DOHH2 (cell line): Measurements from ENCODE around the gene MAPK8.

ENCODE experiments used
- H3F3A ChIP-seq: fragments of 200-600 bp; sonication (generic), shearing (Covaris generic); 2 replicates; pipeline ENCODE4 v1.6.0; 2016; ENCODE audit warnings: antibody characterized with exemption, mild to moderate bottlenecking; ENCODE audit not compliant: control insufficient read depth, insufficient read depth
- H3K27ac ChIP-seq: fragments of 200-600 bp; sonication (generic); 2 replicates; pipeline ENCODE4 v1.5.1; 2014; ENCODE audit warnings: low read depth, mild to moderate bottlenecking, low read length, moderate library complexity
- H3K27me3 ChIP-seq: fragments of 200-600 bp; sonication (generic); 2 replicates; pipeline ENCODE4 v1.6.1; 2014; ENCODE audit warnings: mild to moderate bottlenecking, low read length, mixed read lengths; ENCODE audit not compliant: control insufficient read depth
- H3K36me3 ChIP-seq: fragments of 200-600 bp; sonication (generic); 2 replicates; pipeline ENCODE4 v1.6.1; 2014; ENCODE audit warnings: mild to moderate bottlenecking, low read length, moderate library complexity, mixed read lengths; ENCODE audit not compliant: control insufficient read depth
- H3K4me1 ChIP-seq: fragments of 200-600 bp; sonication (generic); 2 replicates; pipeline ENCODE4 v1.6.1; 2014; ENCODE audit warnings: mild to moderate bottlenecking, low read length, mixed read lengths; ENCODE audit not compliant: control insufficient read depth
- H3K4me2 ChIP-seq: fragments of 200-600 bp; sonication (generic); 2 replicates; pipeline ENCODE4 v1.6.0; 2014; ENCODE audit warnings: mild to moderate bottlenecking, low read length, moderate library complexity
- H3K4me3 ChIP-seq: fragments of 200-600 bp; sonication (generic); 2 replicates; pipeline ENCODE4 v1.5.1; 2014; ENCODE audit warnings: mild to moderate bottlenecking, low read length, mixed read lengths
- H3K79me2 ChIP-seq: fragments of 200-600 bp; sonication (generic); 2 replicates; pipeline ENCODE4 v1.6.1; 2014; ENCODE audit warnings: mild to moderate bottlenecking, low read length, mixed read lengths; ENCODE audit not compliant: control insufficient read depth
- H3K9me2 ChIP-seq: fragments of 200-600 bp; sonication (generic); replicated peaks from 2 replicates; pipeline ENCODE4 v1.6.1; 2014; ENCODE audit warnings: mild to moderate bottlenecking, low read length, mixed read lengths; ENCODE audit not compliant: control insufficient read depth
- H3K9me3 ChIP-seq: fragments of 200-600 bp; sonication (generic); 2 replicates; pipeline ENCODE4 v1.6.1; 2014; ENCODE audit warnings: antibody characterized with exemption, low read length, mixed read lengths; ENCODE audit not compliant: control insufficient read depth, insufficient read depth
- H4K20me1 ChIP-seq: fragments of 200-600 bp; sonication (generic); 2 replicates; pipeline ENCODE4 v1.6.0; 2014; ENCODE audit warnings: low read depth, mild to moderate bottlenecking, antibody characterized with exemption, low read length, moderate library complexity; ENCODE audit not compliant: control insufficient read depth, insufficient read depth
- EZH2phosphoT487 ChIP-seq: fragments of 200-600 bp; sonication (generic); IDR thresholded peaks from 2 replicates; pipeline ENCODE4 v1.6.1; 2017; ENCODE audit warnings: borderline replicate concordance, mild to moderate bottlenecking, antibody characterized with exemption, low read length, moderate library complexity, mixed read lengths
- TF ChIP-seq, protein P1 (sequence below): fragments of 200-600 bp; sonication (generic); IDR thresholded peaks from one replicate; pipeline ENCODE4 v1.5.1; 2014; ENCODE audit warnings: antibody characterized with exemption, mild to moderate bottlenecking, low read depth, low read length; ENCODE audit not compliant: poor library complexity, severe bottlenecking

Gene MAPK8

DNA sequence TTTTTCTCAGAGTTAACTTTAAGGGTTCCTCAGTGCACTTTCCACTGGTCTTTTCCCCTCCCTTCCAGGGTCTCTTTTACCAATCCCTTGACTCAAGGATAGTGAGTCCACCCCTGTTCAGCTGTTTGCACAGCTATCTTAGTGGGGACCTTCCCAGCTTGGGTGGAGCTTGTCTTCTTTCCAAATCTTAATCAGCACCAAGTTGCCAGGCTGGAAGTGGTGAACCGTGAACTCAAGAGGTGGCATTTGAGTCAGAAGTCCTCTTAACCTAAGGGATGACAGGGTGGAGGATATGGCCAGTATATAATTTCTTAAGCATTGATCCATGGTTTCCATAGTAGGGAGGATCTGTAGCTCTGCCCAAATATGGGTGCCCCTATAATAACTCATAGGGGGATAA is 25.0 kb downstream of the MAPK8 start:
- Histone ChIP-seq H4K20me1 (0 out of 2 replicates have a peak, but pooled peaks cover 6% of the 10 kb centered on the region), H3F3A (no peaks in the 10 kb centered on the region), H3K4me2 (no peak overlapping the region), H3K4me3 (no peak overlapping the region), H3K79me2 (peaks cover 7% of the 10 kb centered on the region; the same call in 1 of the 2 replicates), H3K9me3 (no peaks in the 10 kb centered on the region), H3K9me2 (no peaks in the 10 kb centered on the region), H3K27me3 (no peaks in the 10 kb centered on the region), H3K4me1 (no peaks in the 10 kb centered on the region), H3K27ac (no peak overlapping the region), H3K36me3 (no peaks in the 10 kb centered on the region)
- no peak for TF ChIP-seq EZH2phosphoT487
- TF ChIP-seq, protein P1, sequence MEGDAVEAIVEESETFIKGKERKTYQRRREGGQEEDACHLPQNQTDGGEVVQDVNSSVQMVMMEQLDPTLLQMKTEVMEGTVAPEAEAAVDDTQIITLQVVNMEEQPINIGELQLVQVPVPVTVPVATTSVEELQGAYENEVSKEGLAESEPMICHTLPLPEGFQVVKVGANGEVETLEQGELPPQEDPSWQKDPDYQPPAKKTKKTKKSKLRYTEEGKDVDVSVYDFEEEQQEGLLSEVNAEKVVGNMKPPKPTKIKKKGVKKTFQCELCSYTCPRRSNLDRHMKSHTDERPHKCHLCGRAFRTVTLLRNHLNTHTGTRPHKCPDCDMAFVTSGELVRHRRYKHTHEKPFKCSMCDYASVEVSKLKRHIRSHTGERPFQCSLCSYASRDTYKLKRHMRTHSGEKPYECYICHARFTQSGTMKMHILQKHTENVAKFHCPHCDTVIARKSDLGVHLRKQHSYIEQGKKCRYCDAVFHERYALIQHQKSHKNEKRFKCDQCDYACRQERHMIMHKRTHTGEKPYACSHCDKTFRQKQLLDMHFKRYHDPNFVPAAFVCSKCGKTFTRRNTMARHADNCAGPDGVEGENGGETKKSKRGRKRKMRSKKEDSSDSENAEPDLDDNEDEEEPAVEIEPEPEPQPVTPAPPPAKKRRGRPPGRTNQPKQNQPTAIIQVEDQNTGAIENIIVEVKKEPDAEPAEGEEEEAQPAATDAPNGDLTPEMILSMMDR: no peak

DNA sequence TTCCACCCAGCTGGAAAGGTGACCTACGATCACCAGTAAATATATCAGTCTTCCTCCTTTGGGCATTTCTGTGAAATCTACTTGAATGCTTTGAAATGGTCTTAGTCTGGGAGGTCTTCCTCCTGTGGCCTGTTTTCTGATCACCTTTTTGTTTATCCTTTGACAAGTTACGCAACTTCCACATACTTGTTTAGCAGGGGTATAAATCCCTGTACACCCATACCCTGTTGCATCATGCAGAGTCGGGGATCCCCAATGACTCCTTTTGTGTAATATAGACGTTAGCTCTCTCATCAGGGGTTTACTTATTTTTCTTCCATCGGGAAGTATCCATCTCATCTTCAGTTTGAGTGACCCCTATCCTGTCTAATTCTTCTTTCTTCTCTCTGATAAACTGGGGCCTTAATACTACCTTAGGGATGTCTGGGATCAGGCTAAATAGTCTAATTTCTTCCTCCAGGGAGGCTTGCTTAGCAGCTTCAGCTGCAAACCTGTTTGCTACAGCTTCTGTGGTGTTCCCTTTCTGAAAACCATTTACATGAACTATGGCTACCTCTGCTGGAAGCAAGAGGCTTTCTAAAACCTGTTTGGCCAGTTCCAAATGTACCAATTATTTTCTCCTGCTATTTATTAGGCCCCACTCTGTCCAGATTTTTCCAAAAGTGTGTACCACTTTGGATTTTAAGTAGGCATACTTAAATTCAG is 25.8 kb downstream of the MAPK8 start:
- no peaks in the 10 kb centered on the region for H3K36me3 ChIP-seq
- no peak overlapping the region for H3K4me2 ChIP-seq
- peaks cover 2% of the 10 kb centered on the region; the same call in 1 of the 2 replicates for H3K79me2 ChIP-seq
- 0 out of 2 replicates have a peak, but pooled peaks cover 6% of the 10 kb centered on the region for H4K20me1 ChIP-seq
- no peak overlapping the region for H3K4me3 ChIP-seq
- TF ChIP-seq, protein P1: no peak
- no peak for TF ChIP-seq EZH2phosphoT487
- no peaks in the 10 kb centered on the region for H3F3A ChIP-seq
- no peak overlapping the region for H3K27ac ChIP-seq
- no peaks in the 10 kb centered on the region for H3K4me1 ChIP-seq
- H3K27me3 ChIP-seq: no peaks in the 10 kb centered on the region
- H3K9me2 ChIP-seq: no peaks in the 10 kb centered on the region
- no peaks in the 10 kb centered on the region for H3K9me3 ChIP-seq

DNA sequence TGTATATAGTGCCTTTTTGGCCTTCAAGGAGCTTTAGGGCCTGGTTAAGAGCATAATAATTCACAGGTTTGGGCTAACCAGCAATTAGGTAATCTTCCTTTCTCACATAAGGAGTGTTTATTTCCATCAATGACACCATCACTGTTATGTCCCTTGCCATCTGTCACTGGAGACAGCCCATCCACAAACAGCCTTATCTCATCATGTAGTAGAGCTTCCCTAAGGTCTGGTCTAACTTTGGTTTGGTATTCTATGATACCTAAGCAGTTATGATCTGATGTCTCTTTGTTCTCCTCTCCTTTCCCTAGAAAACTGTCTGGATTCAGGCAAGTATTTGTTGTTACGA is 26.4 kb downstream of the MAPK8 start:
- H3K9me2 ChIP-seq: no peaks in the 10 kb centered on the region
- H3K36me3 ChIP-seq: no peaks in the 10 kb centered on the region
- no peak overlapping the region for H3K27ac ChIP-seq
- no peak overlapping the region for H3K4me3 ChIP-seq
- no peak overlapping the region for H3K4me2 ChIP-seq
- H3K79me2 ChIP-seq: peaks cover 2% of the 10 kb centered on the region; the same call in 1 of the 2 replicates
- H3F3A ChIP-seq: no peaks in the 10 kb centered on the region
- TF ChIP-seq, protein P1: no peak
- no peak for TF ChIP-seq EZH2phosphoT487
- H3K9me3 ChIP-seq: no peaks in the 10 kb centered on the region
- 0 out of 2 replicates have a peak, but pooled peaks cover 6% of the 10 kb centered on the region for H4K20me1 ChIP-seq
- H3K27me3 ChIP-seq: no peaks in the 10 kb centered on the region
- no peaks in the 10 kb centered on the region for H3K4me1 ChIP-seq
